ENCODE measurements around the gene GNL2.
A peak's percentile ranks its signal among the peaks of the same experiment; 100 is the strongest.

Gene GNL2

GRCh38 chr1:37595440-37596181 lies at the start of gene GNL2:
Gene GNL2 (minus strand): TSS chr1:37595937. CDS start chr1:37595822, 115 bp downstream.
- Histone ChIP-seq H3F3A (ENCODE audit: control insufficient read depth, insufficient read depth) (no peaks in the 10 kb centered on the region), H4K20me1 (ENCODE audit: control insufficient read depth, insufficient read depth, low read depth, low read length) (0 out of 2 replicates have a peak, but pooled peaks cover 10% of the 10 kb centered on the region), H3K27ac (ENCODE audit: low read depth, low read length) (peak within 1 kb of the TSS; percentile 47; the same call in 1 of the 2 replicates), H3K4me1 (ENCODE audit: control insufficient read depth, low read length) (peaks cover 18% of the 10 kb centered on the region), H3K79me2 (ENCODE audit: control insufficient read depth, low read length) (peaks cover 48% of the 10 kb centered on the region), H3K9me2 (replicated peaks; ENCODE audit: control insufficient read depth, low read length) (no peaks in the 10 kb centered on the region), H3K4me2 (ENCODE audit: low read length) (peak within 1 kb of the TSS; percentile 67), H3K4me3 (ENCODE audit: low read length) (peak within 1 kb of the TSS; percentile 92), H3K36me3 (ENCODE audit: control insufficient read depth, low read length) (peaks cover 34% of the 10 kb centered on the region), H3K27me3 (ENCODE audit: control insufficient read depth, low read length) (peaks cover 4% of the 10 kb centered on the region), H3K9me3 (ENCODE audit: control insufficient read depth, insufficient read depth, low read length) (no peaks in the 10 kb centered on the region)
- TF ChIP-seq EZH2phosphoT487 (IDR thresholded peaks at IDR 0.05; ENCODE audit: borderline replicate concordance, low read length): no peak
- TF ChIP-seq, protein P1, sequence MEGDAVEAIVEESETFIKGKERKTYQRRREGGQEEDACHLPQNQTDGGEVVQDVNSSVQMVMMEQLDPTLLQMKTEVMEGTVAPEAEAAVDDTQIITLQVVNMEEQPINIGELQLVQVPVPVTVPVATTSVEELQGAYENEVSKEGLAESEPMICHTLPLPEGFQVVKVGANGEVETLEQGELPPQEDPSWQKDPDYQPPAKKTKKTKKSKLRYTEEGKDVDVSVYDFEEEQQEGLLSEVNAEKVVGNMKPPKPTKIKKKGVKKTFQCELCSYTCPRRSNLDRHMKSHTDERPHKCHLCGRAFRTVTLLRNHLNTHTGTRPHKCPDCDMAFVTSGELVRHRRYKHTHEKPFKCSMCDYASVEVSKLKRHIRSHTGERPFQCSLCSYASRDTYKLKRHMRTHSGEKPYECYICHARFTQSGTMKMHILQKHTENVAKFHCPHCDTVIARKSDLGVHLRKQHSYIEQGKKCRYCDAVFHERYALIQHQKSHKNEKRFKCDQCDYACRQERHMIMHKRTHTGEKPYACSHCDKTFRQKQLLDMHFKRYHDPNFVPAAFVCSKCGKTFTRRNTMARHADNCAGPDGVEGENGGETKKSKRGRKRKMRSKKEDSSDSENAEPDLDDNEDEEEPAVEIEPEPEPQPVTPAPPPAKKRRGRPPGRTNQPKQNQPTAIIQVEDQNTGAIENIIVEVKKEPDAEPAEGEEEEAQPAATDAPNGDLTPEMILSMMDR (IDR thresholded peaks at IDR 0.05; ENCODE audit: low read depth, low read length, poor library complexity, severe bottlenecking): no peak

GRCh38 chr1:37641059-37641458 lies 45.3 kb upstream of the GNL2 start:
- Histone ChIP-seq H3K36me3 (ENCODE audit: control insufficient read depth, low read length) (no peaks in the 10 kb centered on the region), H3K9me3 (ENCODE audit: control insufficient read depth, insufficient read depth, low read length) (no peaks in the 10 kb centered on the region), H3F3A (ENCODE audit: control insufficient read depth, insufficient read depth) (no peaks in the 10 kb centered on the region), H4K20me1 (ENCODE audit: control insufficient read depth, insufficient read depth, low read depth, low read length) (no peaks in the 10 kb centered on the region), H3K4me3 (ENCODE audit: low read length) (no peak overlapping the region), H3K27ac (ENCODE audit: low read depth, low read length) (no peak overlapping the region), H3K27me3 (ENCODE audit: control insufficient read depth, low read length) (peaks cover 34% of the 10 kb centered on the region), H3K9me2 (replicated peaks; ENCODE audit: control insufficient read depth, low read length) (no peaks in the 10 kb centered on the region), H3K4me2 (ENCODE audit: low read length) (no peak overlapping the region), H3K4me1 (ENCODE audit: control insufficient read depth, low read length) (no peaks in the 10 kb centered on the region), H3K79me2 (ENCODE audit: control insufficient read depth, low read length) (no peaks in the 10 kb centered on the region)
- no peak for TF ChIP-seq EZH2phosphoT487 (IDR thresholded peaks at IDR 0.05; ENCODE audit: borderline replicate concordance, low read length)
- TF ChIP-seq, protein P1 (IDR thresholded peaks at IDR 0.05; ENCODE audit: low read depth, low read length, poor library complexity, severe bottlenecking): no peak

- no peak overlapping the region for H3K27ac ChIP-seq (ENCODE audit: low read depth, low read length)
- H3K4me2 ChIP-seq (ENCODE audit: low read length): no peak overlapping the region
- no peaks in the 10 kb centered on the region for H3K9me3 ChIP-seq (ENCODE audit: control insufficient read depth, insufficient read depth, low read length)
- H3K4me3 ChIP-seq (ENCODE audit: low read length): no peak overlapping the region
- no peaks in the 10 kb centered on the region for H3F3A ChIP-seq (ENCODE audit: control insufficient read depth, insufficient read depth)
- H3K4me1 ChIP-seq (ENCODE audit: control insufficient read depth, low read length): no peaks in the 10 kb centered on the region
- no peaks in the 10 kb centered on the region for H3K36me3 ChIP-seq (ENCODE audit: control insufficient read depth, low read length)
- no peaks in the 10 kb centered on the region for H4K20me1 ChIP-seq (ENCODE audit: control insufficient read depth, insufficient read depth, low read depth, low read length)
- TF ChIP-seq, protein P1 (IDR thresholded peaks at IDR 0.05; ENCODE audit: low read depth, low read length, poor library complexity, severe bottlenecking): no peak
- TF ChIP-seq EZH2phosphoT487 (IDR thresholded peaks at IDR 0.05; ENCODE audit: borderline replicate concordance, low read length): no peak
- peaks cover 65% of the 10 kb centered on the region for H3K27me3 ChIP-seq (ENCODE audit: control insufficient read depth, low read length)
- H3K9me2 ChIP-seq (replicated peaks; ENCODE audit: control insufficient read depth, low read length): no peaks in the 10 kb centered on the region
- H3K79me2 ChIP-seq (ENCODE audit: control insufficient read depth, low read length): no peaks in the 10 kb centered on the region
Observed at GRCh38 chr1:37636435-37636834, 40.7 kb upstream of the GNL2 start.

Data from DOHH2 (cell line).